HFFc6 (cell line): Measurements from ENCODE around the gene UNC93B1. TPM values are rescaled to one million over a fixed set of nuclear protein-coding genes. Genes with fewer than 3 reads are reported as not detected.
"Not testable (repeated sequence)": the region's sequence is repeated elsewhere in the genome, so short reads cannot be mapped to it uniquely, and the experiment has no call there.

Source experiments
- DNase-seq: peaks from one replicate; pipeline ENCODE4 v3.0.0-alpha.2; 2018
- H3K27ac Mint-ChIP-seq: 2 replicates; pipeline ENCODE4 v1.8.0; 2020; ENCODE audit warnings: mild to moderate bottlenecking, mixed read lengths
- H3K27me3 Mint-ChIP-seq: 2 replicates; pipeline ENCODE4 v1.8.0; 2021; ENCODE audit warnings: mild to moderate bottlenecking, moderate library complexity, mixed read lengths; ENCODE audit not compliant: insufficient read depth
- H3K36me3 Mint-ChIP-seq: 2 replicates; pipeline ENCODE4 v1.8.0; 2021; ENCODE audit warnings: low read depth, mixed read lengths
- H3K4me1 Mint-ChIP-seq: 2 replicates; pipeline ENCODE4 v1.8.0; 2020; ENCODE audit warnings: low read depth, mixed read lengths
- H3K4me3 Mint-ChIP-seq: 2 replicates; pipeline ENCODE4 v1.8.0; 2020; ENCODE audit warnings: mild to moderate bottlenecking, moderate library complexity, mixed read lengths
- H3K9me3 Mint-ChIP-seq: 2 replicates; pipeline ENCODE4 v1.8.0; 2020; ENCODE audit warnings: mild to moderate bottlenecking, mixed read lengths
- CTCF ChIP-seq: fragments of 200-600 bp; sonication (generic); IDR thresholded peaks from 2 replicates; pipeline ENCODE4 v1.5.0; 2021; ENCODE audit warnings: antibody characterized with exemption, mild to moderate bottlenecking
- microRNA-seq: library from miRNA; unstranded; fragments of <30 nt; microRNA quantifications from one replicate; pipeline ENCODE4, GENCODE V29; 2019
- total RNA-seq, 6 experiments: library from RNA; stranded (reverse); fragmentation: NEBNext Ultra II Directional; extraction: Animal tissue kit (Norgen Biotek cat#: 25700); gene quantifications; 2 replicates in 1 of 6; 3 replicates in 5 of 6; pipeline ENCODE4 v1.2.3, GENCODE V29; 2021

Gene UNC93B1
- total RNA-seq, 6 experiments from 2014 or later: 17.2 to 23.0 (median 19.9) TPM

DNA sequence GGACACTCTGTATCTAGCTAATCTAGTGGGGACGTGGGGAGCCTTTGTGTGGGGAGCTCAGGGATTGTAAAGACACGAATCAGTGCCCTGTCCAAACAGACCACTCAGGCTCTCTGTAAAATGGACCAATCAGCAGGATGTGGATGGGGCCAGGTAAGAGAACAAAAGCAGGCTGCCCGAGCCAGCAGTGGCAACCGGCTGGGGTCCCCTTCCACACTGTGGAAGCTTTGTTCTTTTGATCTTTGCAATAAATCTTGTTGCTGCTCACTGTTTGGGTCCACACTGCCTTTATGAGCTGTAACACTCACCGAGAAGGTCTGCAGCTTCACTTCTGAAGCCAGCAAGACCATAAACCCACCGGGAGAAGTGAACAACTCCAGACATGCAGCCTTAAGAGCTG, 40.0 kb downstream of the UNC93B1 start:
- not testable (repeated sequence) for H3K4me3 Mint-ChIP-seq, DNase-seq, H3K36me3 Mint-ChIP-seq, H3K4me1 Mint-ChIP-seq, H3K27ac Mint-ChIP-seq, H3K9me3 Mint-ChIP-seq
- H3K27me3 Mint-ChIP-seq: peaks cover 33% of the 10 kb centered on the region

- H3K9me3 Mint-ChIP-seq, H3K36me3 Mint-ChIP-seq, H3K4me1 Mint-ChIP-seq, H3K4me3 Mint-ChIP-seq, H3K27ac Mint-ChIP-seq, DNase-seq: not testable (repeated sequence)
- peaks cover 38% of the 10 kb centered on the region for H3K27me3 Mint-ChIP-seq
Measured at GRCh38 chr11:67963217-67963616, 40.7 kb downstream of the UNC93B1 start.

- not testable (repeated sequence) for H3K9me3 Mint-ChIP-seq, DNase-seq, H3K36me3 Mint-ChIP-seq, H3K4me1 Mint-ChIP-seq, H3K27ac Mint-ChIP-seq, H3K4me3 Mint-ChIP-seq
- peaks cover 67% of the 10 kb centered on the region for H3K27me3 Mint-ChIP-seq
Measured at GRCh38 chr11:67956236-67956635, 47.7 kb downstream of the UNC93B1 start.

DNA sequence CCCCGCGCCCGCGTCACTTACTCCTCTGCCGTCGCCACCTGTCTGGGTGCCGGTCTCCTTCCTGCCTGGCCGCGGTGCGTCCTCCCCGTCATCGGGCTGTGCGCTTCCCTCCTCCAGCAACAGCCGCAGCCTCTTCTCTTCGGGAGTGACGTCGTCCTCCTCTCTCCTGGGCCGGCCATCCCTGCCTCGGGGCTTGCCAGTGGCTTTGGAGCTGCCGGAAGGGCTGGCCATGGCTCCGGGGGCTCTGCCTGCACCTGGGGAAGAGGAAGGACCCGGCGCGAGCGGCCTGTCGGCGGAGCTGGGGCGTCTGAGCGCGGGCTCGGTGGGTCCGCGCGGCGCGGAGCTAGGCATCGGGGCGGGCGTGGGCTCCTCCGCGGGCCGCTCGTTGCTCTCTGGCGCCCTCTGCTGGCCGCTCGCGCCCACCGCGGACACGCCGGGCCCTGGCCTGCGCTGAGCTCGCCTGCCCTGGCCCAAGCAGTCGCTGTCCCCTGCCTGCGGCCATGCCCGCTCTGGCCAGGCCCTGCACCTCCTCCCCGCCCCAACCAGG, 48.4 kb downstream of the UNC93B1 start:
- H3K27ac Mint-ChIP-seq, H3K4me1 Mint-ChIP-seq, H3K36me3 Mint-ChIP-seq, H3K9me3 Mint-ChIP-seq: not testable (repeated sequence)
- peak; percentile 9 for DNase-seq
- Mint-ChIP-seq H3K4me3 (peak overlapping the region; percentile 66), H3K27me3 (peaks cover 62% of the 10 kb centered on the region)
- peak; percentile 90 for TF ChIP-seq CTCF

GRCh38 chr11:67954971-67955370, 48.9 kb downstream of the UNC93B1 start:
- not testable (repeated sequence) for H3K4me3 Mint-ChIP-seq, H3K4me1 Mint-ChIP-seq, H3K36me3 Mint-ChIP-seq, H3K27ac Mint-ChIP-seq, H3K9me3 Mint-ChIP-seq, DNase-seq
- peaks cover 56% of the 10 kb centered on the region for H3K27me3 Mint-ChIP-seq

DNA sequence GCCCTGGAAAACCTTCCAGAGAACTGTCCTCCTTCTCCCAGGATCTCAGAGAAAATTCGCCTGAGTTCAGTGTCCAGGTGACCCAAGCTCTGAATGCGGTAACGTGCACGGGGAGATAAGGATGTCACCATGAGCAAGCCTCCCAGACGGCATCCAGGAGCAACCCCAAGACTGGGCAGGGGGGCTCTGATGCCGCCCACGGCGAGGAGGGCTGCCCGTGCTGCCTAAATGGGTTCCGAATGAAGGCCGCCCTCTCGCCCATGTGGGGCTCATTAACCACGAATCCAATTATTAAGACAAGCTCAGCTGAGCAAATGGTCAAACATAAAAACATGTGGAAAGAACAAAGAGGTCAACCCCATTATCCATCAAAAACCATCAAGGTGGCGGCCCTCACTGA, 49.6 kb downstream of the UNC93B1 start:
- DNase-seq, H3K36me3 Mint-ChIP-seq, H3K9me3 Mint-ChIP-seq, H3K4me1 Mint-ChIP-seq, H3K4me3 Mint-ChIP-seq, H3K27ac Mint-ChIP-seq: not testable (repeated sequence)
- H3K27me3 Mint-ChIP-seq: peaks cover 49% of the 10 kb centered on the region

DNA sequence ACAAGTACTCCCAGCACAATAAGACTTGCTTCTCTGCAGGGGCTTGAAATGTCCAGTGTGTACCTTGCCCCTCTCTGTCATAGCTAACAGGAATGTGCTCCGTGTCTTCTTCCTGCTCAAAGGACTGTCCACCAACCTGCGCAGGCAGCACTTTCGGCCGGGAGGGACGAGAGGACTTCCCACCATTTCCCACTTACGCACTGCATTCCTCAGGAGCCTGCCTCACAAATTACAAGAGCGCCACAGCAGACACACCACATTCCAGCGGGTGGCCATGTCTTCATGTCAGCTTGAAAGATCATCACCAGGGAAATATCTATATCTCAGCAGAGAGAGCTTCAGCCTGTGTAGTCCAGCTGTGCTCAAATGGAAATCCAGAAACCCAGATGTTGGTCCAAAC, 53.2 kb downstream of the UNC93B1 start:
- DNase-seq: not testable (repeated sequence)

DNA sequence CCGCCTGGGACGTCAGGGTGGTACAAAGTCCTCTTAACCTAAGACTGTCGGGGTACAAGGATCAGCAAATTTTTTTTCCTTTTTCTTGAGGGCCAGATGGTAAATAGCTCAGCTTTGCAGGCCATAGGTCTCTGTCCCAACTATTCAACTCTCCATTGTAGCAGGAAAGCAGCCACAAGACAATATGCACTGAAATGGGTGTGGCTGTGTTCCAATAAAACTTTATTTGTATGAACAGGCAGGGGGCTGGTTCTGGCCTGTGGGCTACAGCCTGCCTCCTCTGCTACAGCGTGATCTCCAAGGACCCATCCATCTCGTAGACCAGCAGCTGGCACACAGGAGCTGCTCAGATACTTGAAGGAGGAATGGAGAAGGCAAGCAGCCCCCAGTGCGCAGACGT, 56.1 kb downstream of the UNC93B1 start:
- not testable (repeated sequence) for H3K4me3 Mint-ChIP-seq, H3K36me3 Mint-ChIP-seq, H3K27ac Mint-ChIP-seq, DNase-seq, H3K9me3 Mint-ChIP-seq, H3K4me1 Mint-ChIP-seq
- peaks cover 35% of the 10 kb centered on the region for H3K27me3 Mint-ChIP-seq

More for the DNA sequence above, 53.2 kb downstream of the UNC93B1 start:
- peaks cover 41% of the 10 kb centered on the region for H3K27me3 Mint-ChIP-seq
- H3K27ac Mint-ChIP-seq, H3K36me3 Mint-ChIP-seq, H3K4me3 Mint-ChIP-seq, H3K9me3 Mint-ChIP-seq, H3K4me1 Mint-ChIP-seq: not testable (repeated sequence)

DNA sequence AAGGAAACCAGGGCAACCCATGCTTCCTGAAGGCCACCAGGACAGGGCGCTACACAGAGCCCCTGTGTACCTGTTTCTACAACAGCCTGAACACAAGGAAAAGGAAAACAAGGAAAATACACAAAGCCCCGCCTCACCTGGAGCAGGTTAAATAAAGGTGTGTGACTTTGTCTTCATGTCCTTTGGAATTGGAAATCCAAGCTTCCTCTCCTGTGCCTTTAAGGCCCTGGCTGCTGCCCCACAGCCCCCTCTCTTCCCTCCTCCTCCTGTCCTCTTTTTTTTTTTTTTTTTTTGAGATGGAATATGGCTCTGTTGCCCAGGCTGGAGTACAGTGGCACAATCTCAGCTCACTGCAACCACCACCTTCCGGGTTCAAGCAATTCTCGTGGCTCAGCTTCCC, 57.5 kb downstream of the UNC93B1 start:
- not testable (repeated sequence) for DNase-seq, H3K9me3 Mint-ChIP-seq, H3K4me1 Mint-ChIP-seq

GRCh38 chr11:67943406-67943805, 60.5 kb downstream of the UNC93B1 start:
- H3K27me3 Mint-ChIP-seq: peaks cover 33% of the 10 kb centered on the region
- H3K9me3 Mint-ChIP-seq, H3K4me3 Mint-ChIP-seq, H3K27ac Mint-ChIP-seq, H3K4me1 Mint-ChIP-seq, H3K36me3 Mint-ChIP-seq, DNase-seq: not testable (repeated sequence)

More for the DNA sequence above, 57.5 kb downstream of the UNC93B1 start:
- H3K27ac Mint-ChIP-seq, H3K4me3 Mint-ChIP-seq, H3K36me3 Mint-ChIP-seq: not testable (repeated sequence)
- H3K27me3 Mint-ChIP-seq: peaks cover 37% of the 10 kb centered on the region

Small RNA genes lying within 50 kb of the gene (microRNA-seq; reads per million reads assigned to microRNA genes)
- not detected for gene MIR4691
- not detected for gene MIR6753
- 4.6 reads per million for gene MIR7113

Other genes with a start within 250 kb of the UNC93B1 start
- 10 to 100 TPM; 29.5 to 47.4 (median 43.4) TPM for gene ALDH3B1, start 6.2 kb upstream of the UNC93B1 start, total RNA-seq
- 100 to 1,000 TPM; 221 to 236 (median 223) TPM for gene NDUFS8, start 26.6 kb upstream of the UNC93B1 start, total RNA-seq
- 100 to 1,000 TPM; 113 to 150 (median 131) TPM for gene TCIRG1, start 34.9 kb upstream of the UNC93B1 start, total RNA-seq
- 1 to 10 TPM; 6.8 to 9.2 (median 7.8) TPM for gene CHKA, start 117.3 kb upstream of the UNC93B1 start, total RNA-seq
- 10 to 100 TPM; 20.3 to 23.7 (median 22.4) TPM for gene KMT5B, start 209.2 kb upstream of the UNC93B1 start, total RNA-seq